Calu3 (cell line): ENCODE measurements around the gene REG1B. TPM values are rescaled to one million over a fixed set of nuclear protein-coding genes. Genes with fewer than 3 reads are reported as not detected.

Experiments
- Bru-seq: library from RNA; stranded (reverse); fragments of 400-500 nt; gene quantifications from one replicate; lab custom pipeline; 2021; lab: Mats Ljungman, UMichigan
- BruChase-seq, 2 experiments: library from RNA; stranded (reverse); fragments of 400-500 nt; gene quantifications; one replicate each; lab custom pipeline; 2021; lab: Mats Ljungman, UMichigan
- BruUV-seq: library from RNA; stranded (reverse); fragments of 400-500 nt; replicated peaks from 2 replicates; lab custom pipeline; 2021; lab: Mats Ljungman, UMichigan
- CTCF ChIA-PET: fragments of 300-600 bp; sonication (Branson Sonifier 250); formaldehyde crosslinking; loops from one replicate; lab custom pipeline; 2022; ENCODE audit warnings: antibody characterized with exemption; lab: Charles Lee
- DNase-seq: peaks from one replicate; pipeline ENCODE4 v3.0.0; 2022
- H3K27ac Mint-ChIP-seq: one replicate; pipeline ENCODE4 v1.8.0; 2022; ENCODE audit warnings: mixed read lengths; ENCODE audit not compliant: unreplicated experiment
- H3K27me3 Mint-ChIP-seq: one replicate; pipeline ENCODE4 v1.8.0; 2022; ENCODE audit warnings: mixed read lengths; ENCODE audit not compliant: unreplicated experiment
- H3K36me3 Mint-ChIP-seq: one replicate; pipeline ENCODE4 v1.8.0; 2022; ENCODE audit warnings: mild to moderate bottlenecking, moderate library complexity, mixed read lengths; ENCODE audit not compliant: insufficient read depth, unreplicated experiment
- H3K4me1 Mint-ChIP-seq: one replicate; pipeline ENCODE4 v1.8.0; 2022; ENCODE audit warnings: mild to moderate bottlenecking, low read depth, mixed read lengths; ENCODE audit not compliant: unreplicated experiment
- H3K4me3 Mint-ChIP-seq: one replicate; pipeline ENCODE4 v1.8.0; 2022; ENCODE audit warnings: mild to moderate bottlenecking, low read depth, moderate library complexity, mixed read lengths; ENCODE audit not compliant: unreplicated experiment
- H3K9me3 Mint-ChIP-seq: one replicate; pipeline ENCODE4 v1.8.0; 2022; ENCODE audit warnings: low read depth, mixed read lengths; ENCODE audit not compliant: unreplicated experiment
- CTCF ChIP-seq: fragments of 200-600 bp; IDR thresholded peaks from one replicate; pipeline ENCODE4 v1.8.0; 2022; ENCODE audit warnings: antibody characterized with exemption; ENCODE audit not compliant: unreplicated experiment
- intact Hi-C: fragments of 100-400 bp; cut with micrococcal nuclease; formaldehyde crosslinking; loops from one replicate; pipeline ENCODE4 v1.10.0; 2022; ENCODE audit not compliant: unreplicated experiment
- long read RNA-seq: library from polyadenylated mRNA; stranded (forward); transcript quantifications from one replicate; pipeline ENCODE4 v2.0.0, GENCODE V29; 2022
- total RNA-seq: library from RNA; stranded (reverse); gene quantifications from 2 replicates; pipeline ENCODE4 v1.2.3, GENCODE V29; 2022

REG1B gene
- total RNA-seq (not detected in 2 replicates), Bru-seq, nascent RNA (not detected), BruChase-seq, experiment 1, labeled RNA remaining after a 6-hour chase (not detected), BruChase-seq, experiment 2, labeled RNA remaining after a 2-hour chase (not detected)
- long read RNA-seq, result 0 reads

- intact Hi-C loops, result no loop called here
- Mint-ChIP-seq H3K4me1 (no peaks in the 10 kb centered on the region), H3K9me3 (peaks cover 12% of the 10 kb centered on the region), H3K27ac (no peak within 1 kb of the TSS), H3K27me3 (no peaks in the 10 kb centered on the region), H3K4me3 (no peak within 1 kb of the TSS), H3K36me3 (no peaks in the 10 kb centered on the region)
- no peak for DNase-seq
- TF ChIP-seq CTCF, result no peak
- BruUV-seq, result no TSS peak
- CTCF ChIA-PET, result no interaction called here
Measured at GRCh38 chr2:79087785-79088364, at the start of gene REG1B. Gene REG1B, minus strand, starts transcription at chr2:79087993. Its CDS starts 381 bp downstream, at chr2:79087612.

GRCh38 chr2:79131687-79132086 lies 43.9 kb upstream of the REG1B start:
- peaks cover 2% of the 10 kb centered on the region for H3K9me3 Mint-ChIP-seq
- DNase-seq, result no peak
- TF ChIP-seq CTCF, result no peak
- no peak overlapping the region for H3K27ac Mint-ChIP-seq
- H3K36me3 Mint-ChIP-seq, result no peaks in the 10 kb centered on the region
- intact Hi-C loops, result no loop called here
- no peak overlapping the region for H3K4me3 Mint-ChIP-seq
- BruUV-seq, result no TSS peak
- no peaks in the 10 kb centered on the region for H3K4me1 Mint-ChIP-seq
- CTCF ChIA-PET, result no interaction called here
- H3K27me3 Mint-ChIP-seq, result no peaks in the 10 kb centered on the region

GRCh38 chr2:79129804-79130203 lies 42.0 kb upstream of the REG1B start:
- intact Hi-C loops, result no loop called here
- no peak overlapping the region for H3K27ac Mint-ChIP-seq
- H3K27me3 Mint-ChIP-seq, result no peaks in the 10 kb centered on the region
- H3K4me3 Mint-ChIP-seq, result no peak overlapping the region
- TF ChIP-seq CTCF, result no peak
- no peak for DNase-seq
- BruUV-seq, result no TSS peak
- H3K36me3 Mint-ChIP-seq, result no peaks in the 10 kb centered on the region
- CTCF ChIA-PET, result no interaction called here
- H3K9me3 Mint-ChIP-seq, result peaks cover 2% of the 10 kb centered on the region
- H3K4me1 Mint-ChIP-seq, result no peaks in the 10 kb centered on the region

GRCh38 chr2:79129260-79129659 lies 41.5 kb upstream of the REG1B start:
- no peaks in the 10 kb centered on the region for H3K27me3 Mint-ChIP-seq
- no peak for DNase-seq
- intact Hi-C loops, result no loop called here
- H3K4me3 Mint-ChIP-seq, result no peak overlapping the region
- H3K4me1 Mint-ChIP-seq, result no peaks in the 10 kb centered on the region
- TF ChIP-seq CTCF, result no peak
- CTCF ChIA-PET, result no interaction called here
- no peak overlapping the region for H3K27ac Mint-ChIP-seq
- peaks cover 4% of the 10 kb centered on the region for H3K9me3 Mint-ChIP-seq
- no TSS peak for BruUV-seq
- H3K36me3 Mint-ChIP-seq, result no peaks in the 10 kb centered on the region
